GM19099 (cell line): ENCODE results near the gene SUDS3.

Experiments used
- POLR2A ChIP-seq: IDR thresholded peaks from 3 replicates; pipeline ENCODE4 v1.6.1; 2011; ENCODE audit warnings: low read depth; ENCODE audit not compliant: insufficient read length; ENCODE audit errors: extremely low read depth

Gene SUDS3

GRCh38 chr12:118371321-118372282 is 4.8 kb upstream of the SUDS3 start:
- no peak for TF ChIP-seq POLR2A

- peak; percentile 97 for TF ChIP-seq POLR2A
Observed at GRCh38 chr12:118372541-118373495, 3.5 kb upstream of the SUDS3 start, which contains the start of gene TAOK3. TSS of gene TAOK3 (minus strand) at chr12:118372907. CDS start at chr12:118255567, 117,340 bp downstream.

GRCh38 chr12:118373616-118374015 is 2.7 kb upstream of the SUDS3 start:
- TF ChIP-seq POLR2A: no peak

GRCh38 chr12:118374126-118374725 is 2.1 kb upstream of the SUDS3 start:
- no peak for TF ChIP-seq POLR2A

- TF ChIP-seq POLR2A: no peak
Observed at GRCh38 chr12:118374909-118375308, 1.4 kb upstream of the SUDS3 start.

- no peak for TF ChIP-seq POLR2A
Observed at GRCh38 chr12:118375348-118375747, 1.0 kb upstream of the SUDS3 start.

GRCh38 chr12:118377021-118377883 is 897 bp downstream of the SUDS3 start:
- no peak for TF ChIP-seq POLR2A

GRCh38 chr12:118377884-118378470 is 1.6 kb downstream of the SUDS3 start:
- TF ChIP-seq POLR2A: no peak

GRCh38 chr12:118391424-118391823 is 15.1 kb downstream of the SUDS3 start:
- no peak for TF ChIP-seq POLR2A

- TF ChIP-seq POLR2A: no peak
Observed at GRCh38 chr12:118391836-118392235, 15.5 kb downstream of the SUDS3 start.

- no peak for TF ChIP-seq POLR2A
Observed at GRCh38 chr12:118397708-118398440, 21.5 kb downstream of the SUDS3 start.

GRCh38 chr12:118398524-118398923 is 22.2 kb downstream of the SUDS3 start:
- no peak for TF ChIP-seq POLR2A

- TF ChIP-seq POLR2A: no peak
Observed at GRCh38 chr12:118398940-118399339, 22.6 kb downstream of the SUDS3 start.
